Measurements from ENCODE around the gene KHDC4. TPM values are rescaled to one million over a fixed set of nuclear protein-coding genes. Genes with fewer than 3 reads are reported as not detected.
A peak's percentile ranks its signal among the peaks of the same experiment; 100 is the strongest.

KHDC4 gene
- total RNA-seq, 4 donors from 2014 or later = 12.4 to 48.1 (median 33.9) TPM

DNA sequence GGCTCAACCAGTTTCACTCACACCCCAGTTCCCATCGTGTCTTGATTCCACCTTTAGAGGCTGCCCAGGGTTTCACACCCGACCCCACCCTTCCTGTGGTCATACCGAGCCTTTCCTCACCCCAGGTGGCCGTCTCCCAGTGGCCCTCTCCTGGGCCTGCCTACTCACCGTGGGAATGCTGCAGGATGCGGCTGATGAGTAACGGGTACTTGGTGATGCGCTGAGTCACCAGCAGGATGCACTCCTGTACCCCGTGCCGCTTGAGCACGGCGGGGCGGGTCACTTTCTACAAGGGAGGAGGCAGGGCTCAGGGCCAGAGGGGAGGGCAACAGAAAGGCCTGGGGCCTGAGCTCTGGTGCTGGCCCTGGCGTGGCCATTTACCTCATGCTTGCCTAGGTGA is 27.7 kb upstream of the KHDC4 start:
- WGBS, 2 donors = 12% methylated on average over 6 of the region's 14 CpGs; no CpG with 5 or more reads in 1 of the 2 donors
- no peak for DNase-seq

DNA sequence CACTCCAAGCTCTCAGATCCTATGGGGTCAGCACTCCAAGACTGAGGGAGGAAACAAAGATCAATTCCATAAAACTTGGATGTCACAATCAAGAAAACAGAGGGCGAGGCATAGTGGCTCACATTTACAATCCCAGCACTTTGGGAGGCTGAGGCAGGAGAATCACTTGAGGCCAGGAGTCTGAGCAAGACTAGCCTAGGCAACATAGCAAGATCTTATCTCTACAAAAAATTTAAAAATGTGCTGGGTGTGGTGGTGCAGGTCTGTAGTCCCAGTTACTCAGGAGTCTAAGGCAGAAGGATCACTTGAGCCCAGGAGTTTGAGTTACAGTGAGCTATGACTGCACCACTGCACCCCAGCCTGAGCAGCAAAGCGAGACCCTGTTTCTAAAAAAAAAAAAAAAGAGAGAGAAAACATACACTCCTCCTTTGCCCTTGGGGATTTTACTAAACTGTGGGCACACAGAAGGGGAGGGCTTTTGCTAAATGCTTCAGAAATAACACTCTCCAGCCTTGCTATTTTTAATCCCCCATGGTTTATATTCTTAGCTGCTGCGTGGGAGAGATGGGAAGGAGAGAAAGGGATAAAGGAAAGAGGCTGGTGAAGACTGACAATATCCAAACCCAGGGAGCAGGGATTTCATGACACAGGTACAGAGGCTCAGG is 26.0 kb upstream of the KHDC4 start:
- TF ChIP-seq, protein P1, sequence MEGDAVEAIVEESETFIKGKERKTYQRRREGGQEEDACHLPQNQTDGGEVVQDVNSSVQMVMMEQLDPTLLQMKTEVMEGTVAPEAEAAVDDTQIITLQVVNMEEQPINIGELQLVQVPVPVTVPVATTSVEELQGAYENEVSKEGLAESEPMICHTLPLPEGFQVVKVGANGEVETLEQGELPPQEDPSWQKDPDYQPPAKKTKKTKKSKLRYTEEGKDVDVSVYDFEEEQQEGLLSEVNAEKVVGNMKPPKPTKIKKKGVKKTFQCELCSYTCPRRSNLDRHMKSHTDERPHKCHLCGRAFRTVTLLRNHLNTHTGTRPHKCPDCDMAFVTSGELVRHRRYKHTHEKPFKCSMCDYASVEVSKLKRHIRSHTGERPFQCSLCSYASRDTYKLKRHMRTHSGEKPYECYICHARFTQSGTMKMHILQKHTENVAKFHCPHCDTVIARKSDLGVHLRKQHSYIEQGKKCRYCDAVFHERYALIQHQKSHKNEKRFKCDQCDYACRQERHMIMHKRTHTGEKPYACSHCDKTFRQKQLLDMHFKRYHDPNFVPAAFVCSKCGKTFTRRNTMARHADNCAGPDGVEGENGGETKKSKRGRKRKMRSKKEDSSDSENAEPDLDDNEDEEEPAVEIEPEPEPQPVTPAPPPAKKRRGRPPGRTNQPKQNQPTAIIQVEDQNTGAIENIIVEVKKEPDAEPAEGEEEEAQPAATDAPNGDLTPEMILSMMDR (IDR thresholded peaks at IDR 0.05) = no peak
- TF ChIP-seq POLR2A (IDR thresholded peaks at IDR 0.05) = no peak
- Histone ChIP-seq H3K9me3 (no peaks in the 10 kb centered on the region), H3K36me3 (peaks cover 27 to 100% (median 78%) of the 10 kb centered on the region in 3 donors), H3K4me3 (no peak overlapping the region), H3K27me3 (no peaks in the 10 kb centered on the region), H3K4me1 (peaks cover 5 to 31% (median 17%) of the 10 kb centered on the region in 3 donors), H3K27ac (peak overlapping the region in 3 of 4 donors; percentile 64 to 80 (median 74))
- intact Hi-C loops (cut with DNase I) = no loop called here
- WGBS, 2 donors = 47 to 93% methylated on average over 3 of the region's 3 CpGs
- DNase-seq = no peak

More for the DNA sequence above, 27.7 kb upstream of the KHDC4 start:
- no peaks in the 10 kb centered on the region for H3K9me3 ChIP-seq
- H3K4me3 ChIP-seq = no peak overlapping the region
- peak overlapping the region; percentile 17 to 85 (median 73) for H3K27ac ChIP-seq
- H3K4me1 ChIP-seq = peaks cover 7 to 38% (median 27%) of the 10 kb centered on the region in 3 donors
- intact Hi-C loops (cut with DNase I) = no loop called here
- H3K36me3 ChIP-seq = peaks cover 35 to 100% (median 78%) of the 10 kb centered on the region in 3 donors
- TF ChIP-seq, protein P1 (IDR thresholded peaks at IDR 0.05) = peak in 2 of 6 experiments; percentile 21 to 36
- TF ChIP-seq POLR2A (IDR thresholded peaks at IDR 0.05) = no peak
- no peaks in the 10 kb centered on the region for H3K27me3 ChIP-seq

DNA sequence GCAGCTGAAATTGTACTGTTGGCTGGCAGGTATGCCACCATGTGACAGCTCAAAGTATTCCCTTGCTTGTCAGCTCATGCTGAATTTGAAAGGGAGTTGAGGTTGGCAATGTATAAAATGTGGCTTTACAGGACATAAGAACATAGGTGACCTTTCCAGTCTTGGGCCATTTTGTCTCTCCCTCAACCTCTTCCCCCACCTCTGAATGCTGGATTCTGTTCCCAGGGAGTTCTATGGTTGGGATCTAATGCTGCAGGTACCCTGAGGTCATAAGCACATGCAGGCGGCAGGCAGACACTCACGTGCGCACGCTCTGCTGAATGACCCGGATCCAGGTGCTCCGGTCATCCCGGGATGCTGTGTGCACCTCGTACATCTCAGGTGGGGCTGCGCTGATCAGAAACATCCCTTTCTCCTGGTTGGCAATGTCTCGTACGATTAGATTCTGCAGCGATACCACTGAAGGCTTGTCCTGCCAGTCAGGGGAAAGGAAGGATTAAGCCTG is 23.2 kb upstream of the KHDC4 start:
- Histone ChIP-seq H3K27me3 (no peaks in the 10 kb centered on the region), H3K36me3 (peaks cover 34 to 100% (median 79%) of the 10 kb centered on the region in 3 donors), H3K4me1 (peaks cover 0 to 24% (median 10%) of the 10 kb centered on the region in 3 donors), H3K4me3 (no peak overlapping the region), H3K9me3 (no peaks in the 10 kb centered on the region), H3K27ac (no peak overlapping the region)
- WGBS, 2 donors = 86 to 96% methylated on average over 5 to 11 of the region's 12 CpGs
- no peak for DNase-seq
- no peak for TF ChIP-seq POLR2A (IDR thresholded peaks at IDR 0.05)
- TF ChIP-seq, protein P1 (IDR thresholded peaks at IDR 0.05) = no peak
- intact Hi-C loops (cut with DNase I) = no loop called here

DNA sequence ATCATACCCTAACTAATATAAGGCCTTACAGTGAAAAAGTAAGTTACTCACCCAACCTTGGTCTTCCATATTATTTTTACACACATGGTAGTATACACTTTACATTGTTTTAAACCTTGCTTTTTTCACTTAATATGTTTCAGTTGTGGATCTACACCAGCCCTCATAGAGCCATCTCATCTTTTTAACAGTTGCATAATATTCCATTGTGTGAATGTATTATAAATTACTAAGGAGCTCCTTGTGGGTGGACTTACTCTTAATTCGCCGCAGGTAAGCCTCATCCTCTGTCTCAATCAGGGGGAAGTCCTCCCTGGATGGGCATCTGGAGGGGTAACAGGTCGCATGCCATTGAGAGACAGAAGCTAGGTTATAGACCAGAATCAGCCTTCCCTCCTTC is 20.4 kb upstream of the KHDC4 start:
- Histone ChIP-seq H3K4me3 (no peak overlapping the region), H3K36me3 (peaks cover 42 to 100% (median 81%) of the 10 kb centered on the region in 3 donors), H3K27ac (no peak overlapping the region), H3K4me1 (no peaks in the 10 kb centered on the region), H3K27me3 (no peaks in the 10 kb centered on the region), H3K9me3 (no peaks in the 10 kb centered on the region)
- TF ChIP-seq POLR2A (IDR thresholded peaks at IDR 0.05) = no peak
- TF ChIP-seq, protein P1 (IDR thresholded peaks at IDR 0.05) = no peak
- intact Hi-C loops (cut with DNase I) = no loop called here
- WGBS, 2 donors = 90 to 100% methylated on average over 3 of the region's 3 CpGs
- no peak for DNase-seq

DNA sequence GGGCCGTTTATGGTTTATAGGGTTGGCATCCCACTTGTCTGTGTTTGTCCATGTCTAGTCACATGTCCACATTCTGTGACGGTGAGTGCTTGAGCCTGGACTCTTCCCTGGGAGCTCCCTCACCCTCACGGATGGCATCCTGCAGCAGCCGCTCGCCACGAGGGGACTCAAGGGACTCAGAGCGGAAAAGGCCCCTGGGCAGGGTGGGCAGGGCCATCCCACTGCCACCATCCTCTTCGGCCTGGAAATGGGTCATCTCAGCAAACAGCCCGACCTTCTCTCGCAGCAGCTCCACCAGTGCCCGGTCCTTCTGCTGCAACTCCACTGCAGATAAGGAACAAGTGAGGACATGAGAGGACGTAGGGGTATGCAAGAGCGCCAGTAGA is 18.3 kb upstream of the KHDC4 start:
- H3K27me3 ChIP-seq = no peaks in the 10 kb centered on the region
- no peak for TF ChIP-seq POLR2A (IDR thresholded peaks at IDR 0.05)
- TF ChIP-seq, protein P1 (IDR thresholded peaks at IDR 0.05) = no peak
- H3K27ac ChIP-seq = peak overlapping the region in 1 of 4 donors; percentile 49
- H3K4me1 ChIP-seq = no peaks in the 10 kb centered on the region
- H3K4me3 ChIP-seq = no peak overlapping the region
- WGBS, 2 donors = 90 to 94% methylated on average over 5 of the region's 13 CpGs
- peaks cover 43 to 100% (median 81%) of the 10 kb centered on the region in 3 donors for H3K36me3 ChIP-seq
- no peak for DNase-seq
- intact Hi-C loops (cut with DNase I) = no loop called here
- no peaks in the 10 kb centered on the region for H3K9me3 ChIP-seq
